Activated CD4-positive, alpha-beta T cell treated with anti-CD3 and anti-CD28 coated beads for 24 hours (primary cell): ENCODE measurements around the gene KRTAP4-16.
"Not testable (repeated sequence)": the region's sequence is repeated elsewhere in the genome, so short reads cannot be mapped to it uniquely, and the experiment has no call there.

Experiments
- DNase-seq, 2 donors: peaks; one replicate each; pipeline ENCODE4 v3.0.0-alpha.2; 2020; ENCODE audit warnings: low read depth in 2 of 2

KRTAP4-16 gene

GRCh38 chr17:41076788-41077187 lies 25.2 kb downstream of the KRTAP4-16 start:
- DNase-seq: no peak

- no peak for DNase-seq
Observed at GRCh38 chr17:41073676-41074075, 28.3 kb downstream of the KRTAP4-16 start.

- no peak for DNase-seq
Observed at GRCh38 chr17:41071606-41072360, 30.2 kb downstream of the KRTAP4-16 start.

GRCh38 chr17:41069031-41069430 lies 33.0 kb downstream of the KRTAP4-16 start:
- DNase-seq: no peak

GRCh38 chr17:41067281-41067680 lies 34.7 kb downstream of the KRTAP4-16 start:
- DNase-seq: no peak

- no peak for DNase-seq
Observed at GRCh38 chr17:41065829-41066624, 36.0 kb downstream of the KRTAP4-16 start, which contains the start of gene KRTAP2-4. KRTAP2-4 (minus strand) TSS chr17:41065879; CDS start chr17:41065845, 34 bp downstream.

- DNase-seq: not testable (repeated sequence)
Observed at GRCh38 chr17:41065016-41065689, 36.9 kb downstream of the KRTAP4-16 start.

GRCh38 chr17:41064301-41064700 lies 37.7 kb downstream of the KRTAP4-16 start:
- DNase-seq: no peak

- DNase-seq: no peak
Observed at GRCh38 chr17:41063449-41063848, 38.6 kb downstream of the KRTAP4-16 start.

GRCh38 chr17:41061964-41062363 lies 40.0 kb downstream of the KRTAP4-16 start:
- no peak for DNase-seq

GRCh38 chr17:41060052-41060604 lies 41.9 kb downstream of the KRTAP4-16 start, which contains the start of gene KRTAP2-3:
KRTAP2-3 (minus strand) TSS chr17:41060114; CDS start chr17:41060050, 64 bp downstream.
- no peak for DNase-seq

- not testable (repeated sequence) for DNase-seq
Observed at GRCh38 chr17:41059276-41060051, 42.5 kb downstream of the KRTAP4-16 start.

- DNase-seq: no peak
Observed at GRCh38 chr17:41058741-41059140, 43.3 kb downstream of the KRTAP4-16 start.

- no peak for DNase-seq
Observed at GRCh38 chr17:41057547-41057946, 44.5 kb downstream of the KRTAP4-16 start.

GRCh38 chr17:41055130-41055529 lies 46.9 kb downstream of the KRTAP4-16 start, which contains the start of gene KRTAP2-2:
KRTAP2-2 (minus strand) TSS chr17:41055230; CDS start chr17:41055211, 19 bp downstream.
- not testable (repeated sequence) for DNase-seq

GRCh38 chr17:41054556-41054955 lies 47.5 kb downstream of the KRTAP4-16 start:
- DNase-seq: not testable (repeated sequence)

- no peak for DNase-seq
Observed at GRCh38 chr17:41054025-41054424, 48.0 kb downstream of the KRTAP4-16 start.

- no peak for DNase-seq
Observed at GRCh38 chr17:41052566-41052965, 49.4 kb downstream of the KRTAP4-16 start.
